Measurements from ENCODE around the gene CPD.
"Not testable (repeated sequence)": the region's sequence is repeated elsewhere in the genome, so short reads cannot be mapped to it uniquely, and the experiment has no call there.

The CPD gene

GRCh38 chr17:30450125-30451027, 71.6 kb downstream of the CPD start:
- no peak for TF ChIP-seq CTCF (IDR thresholded peaks at IDR 0.05; ENCODE audit: low read depth, low read length, missing control alignments)
- no peak overlapping the region for H3K4me3 ChIP-seq (ENCODE audit: low read depth, low read length)
- no peak for DNase-seq (ENCODE audit: low read depth)

DNA sequence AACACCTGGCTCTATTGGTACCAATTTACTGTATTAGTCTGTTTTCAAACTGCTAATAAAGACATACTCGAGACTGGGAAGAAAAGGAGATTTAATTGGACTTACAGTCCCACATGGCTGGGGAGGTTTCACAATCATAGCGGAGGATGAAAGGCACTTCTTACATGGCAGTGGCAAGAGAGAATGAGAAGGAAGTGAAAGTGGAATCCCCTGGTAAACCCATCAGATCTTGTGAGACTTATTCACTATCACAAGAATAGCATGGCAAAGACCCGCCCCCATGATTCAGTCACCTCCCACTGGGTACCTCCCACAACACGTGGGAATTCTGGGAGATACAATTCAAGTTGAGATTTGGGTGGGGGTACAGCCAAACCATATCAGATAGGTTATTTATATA, 75.9 kb downstream of the CPD start:
- no peak overlapping the region for H3K4me3 ChIP-seq (ENCODE audit: low read depth, low read length)
- TF ChIP-seq CTCF (IDR thresholded peaks at IDR 0.05; ENCODE audit: low read depth, low read length, missing control alignments): no peak
- DNase-seq (ENCODE audit: low read depth): no peak

GRCh38 chr17:30458371-30458770, 79.6 kb downstream of the CPD start:
- no peak for TF ChIP-seq CTCF (IDR thresholded peaks at IDR 0.05; ENCODE audit: low read depth, low read length, missing control alignments)
- H3K4me3 ChIP-seq (ENCODE audit: low read depth, low read length): no peak overlapping the region

GRCh38 chr17:30458797-30459413, 80.2 kb downstream of the CPD start:
- not testable (repeated sequence) for DNase-seq (ENCODE audit: low read depth); H3K4me3 ChIP-seq (ENCODE audit: low read depth, low read length)

More at GRCh38 chr17:30458371-30458770, 79.6 kb downstream of the CPD start:
- DNase-seq (ENCODE audit: low read depth): no peak

DNA sequence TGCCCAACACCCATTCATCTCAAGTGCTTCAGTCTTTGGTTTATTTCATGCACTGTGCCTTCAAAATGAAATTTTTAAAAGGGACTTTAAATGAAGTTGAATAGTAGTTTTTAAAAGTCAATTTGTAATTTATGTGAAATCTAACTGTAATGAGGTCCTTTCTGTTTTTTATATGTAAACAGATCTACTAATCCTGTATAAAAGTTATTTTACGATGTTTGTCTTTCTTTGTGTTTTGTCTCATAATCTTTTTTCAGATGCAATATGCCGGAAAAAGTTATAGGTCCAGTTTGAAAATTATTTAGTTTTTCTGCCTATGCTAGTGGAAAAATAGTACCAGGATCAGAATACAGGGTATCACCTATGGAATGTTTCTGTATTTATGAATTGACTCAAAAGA, 89.7 kb downstream of the CPD start:
- no peak for TF ChIP-seq CTCF (IDR thresholded peaks at IDR 0.05; ENCODE audit: low read depth, low read length, missing control alignments)
- H3K4me3 ChIP-seq (ENCODE audit: low read depth, low read length): no peak overlapping the region
- DNase-seq (ENCODE audit: low read depth): no peak

- no peak for DNase-seq (ENCODE audit: low read depth)
- no peak for TF ChIP-seq CTCF (IDR thresholded peaks at IDR 0.05; ENCODE audit: low read depth, low read length, missing control alignments)
- no peak overlapping the region for H3K4me3 ChIP-seq (ENCODE audit: low read depth, low read length)
These were observed 93.6 kb downstream of the CPD start for GRCh38 chr17:30472238-30472890.

GRCh38 chr17:30475206-30475605, 96.5 kb downstream of the CPD start:
- TF ChIP-seq CTCF (IDR thresholded peaks at IDR 0.05; ENCODE audit: low read depth, low read length, missing control alignments): no peak
- no peak overlapping the region for H3K4me3 ChIP-seq (ENCODE audit: low read depth, low read length)
- no peak for DNase-seq (ENCODE audit: low read depth)
